ENCODE measurements around the gene CDC37. TPM values are rescaled to one million over a fixed set of nuclear protein-coding genes. Genes with fewer than 3 reads are reported as not detected.

CDC37 gene
- total and polyA plus RNA-seq, 5 donors from 2014 or later: 53.4 to 229 (median 64.6) TPM

DNA sequence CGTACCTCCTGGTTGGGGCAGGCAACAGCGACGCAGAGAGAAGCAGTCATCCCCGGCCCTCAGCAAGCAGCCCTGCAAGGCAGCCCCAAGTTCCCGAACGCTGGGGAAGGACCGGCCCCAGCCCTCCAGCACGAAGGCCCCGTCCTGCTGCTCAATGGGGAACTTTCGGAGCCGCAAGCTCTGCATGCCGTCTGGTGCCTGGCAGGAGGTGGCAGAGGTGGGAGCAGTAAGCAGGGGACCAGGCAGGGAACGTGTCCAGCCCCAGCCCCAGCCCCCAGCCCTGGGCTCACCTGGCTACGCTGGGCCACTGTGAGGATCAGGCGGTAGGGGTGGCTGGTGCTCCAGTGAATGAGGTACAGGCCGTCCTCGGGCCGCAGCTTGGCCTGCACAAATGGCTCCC, 41.1 kb downstream of the CDC37 start:
- no peak overlapping the region for H3K4me3 ChIP-seq (ENCODE audit: low read depth, low read length)
- no peak for ATAC-seq (ENCODE audit: low read depth in 2 of 2)
- H3K9me3 ChIP-seq (ENCODE audit: control insufficient read depth in 2 of 2, low read length in 2 of 2): no peaks in the 10 kb centered on the region
- H3K27ac ChIP-seq (ENCODE audit: insufficient read depth, low read length, poor library complexity, severe bottlenecking): no peak overlapping the region
- Mint-ChIP-seq H3K9me3 (no peaks in the 10 kb centered on the region), H3K27me3 (no peaks in the 10 kb centered on the region), H3K36me3 (peaks cover 19% of the 10 kb centered on the region), H3K27ac (no peak overlapping the region), H3K4me3 (no peak overlapping the region), H3K4me1 (no peaks in the 10 kb centered on the region)
- no peaks in the 10 kb centered on the region for H3K4me1 ChIP-seq (ENCODE audit: control insufficient read depth, insufficient read depth, low read length, poor library complexity, severe bottlenecking)
- H3K27me3 ChIP-seq (ENCODE audit: control insufficient read depth, insufficient read depth, low read length): no peaks in the 10 kb centered on the region
- H3K36me3 ChIP-seq (ENCODE audit: control insufficient read depth, insufficient read depth, low read length): peaks cover 71% of the 10 kb centered on the region
- no peak for DNase-seq

DNA sequence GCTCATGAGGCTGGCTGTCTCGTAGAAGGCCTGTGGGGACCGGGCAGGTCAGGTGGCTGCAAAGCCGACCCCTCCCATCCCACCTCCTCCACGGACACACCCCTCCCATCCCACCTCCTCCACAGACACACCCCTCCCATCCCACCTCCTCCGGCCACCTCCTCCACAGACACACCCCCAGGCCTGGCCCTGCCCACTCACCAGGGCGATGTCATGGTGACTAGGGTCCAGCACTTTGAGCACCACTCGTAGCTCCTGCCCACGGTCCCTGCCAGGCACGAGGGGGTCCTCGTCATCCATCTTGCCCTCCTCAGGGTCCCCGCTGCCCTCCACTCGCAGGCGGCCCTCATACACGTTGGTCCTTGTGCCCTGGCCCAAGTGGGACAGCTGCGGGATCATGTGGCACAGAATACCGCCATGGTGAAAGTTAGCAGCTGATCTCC, 41.8 kb downstream of the CDC37 start:
- Mint-ChIP-seq H3K4me3 (no peak overlapping the region), H3K9me3 (no peaks in the 10 kb centered on the region), H3K27me3 (no peaks in the 10 kb centered on the region), H3K27ac (no peak overlapping the region), H3K4me1 (no peaks in the 10 kb centered on the region), H3K36me3 (peaks cover 19% of the 10 kb centered on the region)
- no peak overlapping the region for H3K27ac ChIP-seq (ENCODE audit: insufficient read depth, low read length, poor library complexity, severe bottlenecking)
- DNase-seq (no peak), ATAC-seq (ENCODE audit: low read depth in 2 of 2) (no peak)
- no peak overlapping the region for H3K4me3 ChIP-seq (ENCODE audit: low read depth, low read length)
- no peaks in the 10 kb centered on the region for H3K9me3 ChIP-seq (ENCODE audit: control insufficient read depth in 2 of 2, low read length in 2 of 2)
- H3K27me3 ChIP-seq (ENCODE audit: control insufficient read depth, insufficient read depth, low read length): no peaks in the 10 kb centered on the region
- peaks cover 70% of the 10 kb centered on the region for H3K36me3 ChIP-seq (ENCODE audit: control insufficient read depth, insufficient read depth, low read length)
- no peaks in the 10 kb centered on the region for H3K4me1 ChIP-seq (ENCODE audit: control insufficient read depth, insufficient read depth, low read length, poor library complexity, severe bottlenecking)

DNA sequence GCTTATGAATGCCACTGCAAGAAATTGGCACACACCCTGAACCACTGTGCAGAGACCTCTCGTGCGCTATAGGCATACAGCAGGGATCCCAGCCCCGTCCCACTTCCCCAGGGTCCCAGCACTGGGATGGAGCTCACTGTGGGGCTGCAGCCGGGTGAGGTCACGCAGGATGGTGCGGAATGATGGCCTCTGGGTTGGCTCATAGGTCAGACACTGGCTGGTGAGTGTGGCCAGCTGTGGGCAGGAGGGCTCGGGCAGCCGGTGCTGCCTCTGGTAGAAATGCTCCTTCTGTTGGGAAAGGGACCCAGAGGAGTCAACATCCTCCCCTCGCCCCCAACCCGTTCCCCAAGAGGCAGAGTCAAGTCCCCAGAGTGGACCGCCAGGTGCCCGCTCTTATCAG, 46.9 kb downstream of the CDC37 start:
- H3K4me3 ChIP-seq (ENCODE audit: low read depth, low read length): no peak overlapping the region
- H3K27me3 Mint-ChIP-seq: no peaks in the 10 kb centered on the region
- peaks cover 15% of the 10 kb centered on the region for H3K36me3 Mint-ChIP-seq
- no peaks in the 10 kb centered on the region for H3K9me3 ChIP-seq (ENCODE audit: control insufficient read depth in 2 of 2, low read length in 2 of 2)
- H3K36me3 ChIP-seq (ENCODE audit: control insufficient read depth, insufficient read depth, low read length): peaks cover 62% of the 10 kb centered on the region
- no peak for ATAC-seq (ENCODE audit: low read depth in 2 of 2)
- H3K4me1 Mint-ChIP-seq: no peaks in the 10 kb centered on the region
- H3K27ac ChIP-seq (ENCODE audit: insufficient read depth, low read length, poor library complexity, severe bottlenecking): no peak overlapping the region
- H3K27me3 ChIP-seq (ENCODE audit: control insufficient read depth, insufficient read depth, low read length): no peaks in the 10 kb centered on the region
- H3K4me1 ChIP-seq (ENCODE audit: control insufficient read depth, insufficient read depth, low read length, poor library complexity, severe bottlenecking): no peaks in the 10 kb centered on the region
- no peak overlapping the region for H3K4me3 Mint-ChIP-seq
- H3K9me3 Mint-ChIP-seq: no peaks in the 10 kb centered on the region
- no peak for DNase-seq
- no peak overlapping the region for H3K27ac Mint-ChIP-seq

DNA sequence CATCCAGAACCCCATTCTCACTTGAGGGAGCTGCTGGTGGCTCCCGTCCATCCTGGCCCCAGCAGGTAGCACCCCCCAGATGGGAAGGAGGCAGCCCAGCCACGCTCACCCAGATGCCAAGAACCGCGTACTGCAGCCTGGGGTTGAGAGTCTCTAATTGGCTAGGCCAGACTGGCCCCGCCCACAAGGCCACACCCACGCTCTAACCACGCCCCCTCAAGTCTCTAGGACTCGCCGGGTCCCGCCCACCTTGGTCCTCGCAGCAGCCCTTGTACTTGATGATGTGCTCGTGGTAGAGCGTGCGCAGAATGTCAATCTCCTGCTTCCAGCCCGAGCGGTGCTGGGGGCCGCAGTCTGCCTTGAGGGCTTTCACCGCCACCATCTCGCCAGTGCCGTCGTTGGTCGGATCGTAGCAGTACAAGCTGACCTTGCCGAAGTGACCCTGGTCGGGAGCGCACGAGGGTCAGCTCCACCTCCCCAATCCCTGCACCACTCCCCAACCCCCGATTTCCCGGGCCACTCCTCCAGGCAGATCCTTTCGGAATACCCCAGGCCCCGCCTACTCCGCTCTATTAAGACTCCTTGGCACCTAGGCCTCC, 49.5 kb downstream of the CDC37 start:
- no peaks in the 10 kb centered on the region for H3K27me3 Mint-ChIP-seq
- Histone ChIP-seq H3K27ac (ENCODE audit: insufficient read depth, low read length, poor library complexity, severe bottlenecking) (no peak overlapping the region), H3K4me1 (ENCODE audit: control insufficient read depth, insufficient read depth, low read length, poor library complexity, severe bottlenecking) (no peaks in the 10 kb centered on the region), H3K9me3 (ENCODE audit: control insufficient read depth in 2 of 2, low read length in 2 of 2) (no peaks in the 10 kb centered on the region), H3K4me3 (ENCODE audit: low read depth, low read length) (no peak overlapping the region), H3K36me3 (ENCODE audit: control insufficient read depth, insufficient read depth, low read length) (peaks cover 54% of the 10 kb centered on the region), H3K27me3 (ENCODE audit: control insufficient read depth, insufficient read depth, low read length) (no peaks in the 10 kb centered on the region)
- H3K4me1 Mint-ChIP-seq: no peaks in the 10 kb centered on the region
- peak in 1 of 2 donors; percentile 37 for ATAC-seq (ENCODE audit: low read depth in 2 of 2)
- peak in 2 of 3 donors; percentile 15 to 44 for DNase-seq
- H3K27ac Mint-ChIP-seq: no peak overlapping the region
- H3K36me3 Mint-ChIP-seq: peaks cover 11% of the 10 kb centered on the region
- H3K4me3 Mint-ChIP-seq: no peak overlapping the region
- no peaks in the 10 kb centered on the region for H3K9me3 Mint-ChIP-seq

DNA sequence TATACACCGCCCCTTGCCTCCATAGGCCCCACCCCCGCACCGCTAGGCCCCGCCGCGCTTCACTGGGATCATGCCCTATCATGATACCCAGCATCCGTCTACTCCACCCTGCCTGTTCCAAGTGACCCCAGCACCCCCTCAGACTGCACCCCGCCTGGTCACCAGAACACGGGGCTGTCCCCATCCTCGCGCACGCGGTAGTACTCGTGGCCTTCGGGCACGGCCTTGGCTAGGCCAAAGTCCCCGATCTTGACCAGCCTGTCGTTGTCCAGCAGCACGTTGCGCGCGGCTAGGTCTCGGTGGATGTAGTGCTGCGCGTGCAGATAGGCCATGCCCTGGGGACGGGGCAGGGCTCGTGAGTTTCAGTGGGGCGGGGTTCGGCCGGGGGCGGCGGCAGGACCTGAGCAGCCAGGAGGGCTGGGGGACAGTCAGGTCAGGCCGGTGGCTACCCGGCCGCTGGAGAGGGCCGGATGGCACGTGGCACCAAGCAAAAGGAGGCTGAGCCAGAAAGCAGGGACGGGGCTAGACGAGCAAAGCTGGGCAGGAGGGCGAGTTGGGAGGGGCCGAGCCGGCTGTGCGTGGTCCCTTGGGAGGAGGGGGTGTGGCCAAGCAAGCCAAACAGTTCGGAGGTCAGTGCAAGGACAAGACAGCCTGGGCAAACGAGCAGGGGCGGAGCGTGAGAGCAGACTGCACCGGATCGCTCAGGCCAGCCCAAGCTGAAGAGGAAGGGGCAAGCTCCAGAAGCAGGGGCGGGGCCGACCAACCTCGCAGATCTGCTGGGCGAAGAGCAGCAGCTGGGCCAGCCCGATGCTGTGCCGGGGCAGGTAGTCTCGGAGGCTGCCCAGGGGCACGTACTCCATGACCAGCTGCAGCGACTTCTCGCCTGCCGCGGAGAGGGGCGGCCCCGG, 50.3 kb downstream of the CDC37 start:
- Histone ChIP-seq H3K27me3 (ENCODE audit: control insufficient read depth, insufficient read depth, low read length) (no peaks in the 10 kb centered on the region), H3K27ac (ENCODE audit: insufficient read depth, low read length, poor library complexity, severe bottlenecking) (no peak overlapping the region), H3K36me3 (ENCODE audit: control insufficient read depth, insufficient read depth, low read length) (peaks cover 52% of the 10 kb centered on the region), H3K9me3 (ENCODE audit: control insufficient read depth in 2 of 2, low read length in 2 of 2) (no peaks in the 10 kb centered on the region), H3K4me3 (ENCODE audit: low read depth, low read length) (no peak overlapping the region), H3K4me1 (ENCODE audit: control insufficient read depth, insufficient read depth, low read length, poor library complexity, severe bottlenecking) (no peaks in the 10 kb centered on the region)
- DNase-seq (no peak), ATAC-seq (ENCODE audit: low read depth in 2 of 2) (no peak)
- Mint-ChIP-seq H3K27me3 (no peaks in the 10 kb centered on the region), H3K4me3 (no peak overlapping the region), H3K4me1 (no peaks in the 10 kb centered on the region), H3K27ac (no peak overlapping the region), H3K36me3 (peaks cover 11% of the 10 kb centered on the region), H3K9me3 (no peaks in the 10 kb centered on the region)

DNA sequence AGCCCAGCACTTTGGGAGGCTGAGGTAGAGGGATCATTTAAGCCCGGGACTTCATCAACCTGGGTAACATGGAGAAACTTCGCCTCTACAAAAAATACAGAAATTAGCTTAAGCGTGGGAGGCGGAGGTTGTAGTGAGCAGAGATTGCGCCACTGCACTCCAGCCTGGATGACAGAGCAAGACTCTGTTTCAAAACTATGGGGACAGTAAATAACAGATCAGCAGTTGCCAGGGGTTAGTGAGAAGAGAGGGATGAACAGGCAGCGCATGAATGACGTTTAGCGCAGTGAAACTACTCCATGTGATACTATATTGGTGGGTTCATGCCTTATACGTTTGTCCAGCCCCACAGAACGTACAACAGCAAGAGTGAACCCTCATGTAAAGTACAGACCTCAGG, 56.8 kb downstream of the CDC37 start:
- no peaks in the 10 kb centered on the region for H3K27me3 Mint-ChIP-seq
- Histone ChIP-seq H3K9me3 (ENCODE audit: control insufficient read depth in 2 of 2, low read length in 2 of 2) (no peaks in the 10 kb centered on the region), H3K27me3 (ENCODE audit: control insufficient read depth, insufficient read depth, low read length) (no peaks in the 10 kb centered on the region), H3K4me3 (ENCODE audit: low read depth, low read length) (no peak overlapping the region), H3K4me1 (ENCODE audit: control insufficient read depth, insufficient read depth, low read length, poor library complexity, severe bottlenecking) (no peaks in the 10 kb centered on the region), H3K36me3 (ENCODE audit: control insufficient read depth, insufficient read depth, low read length) (peaks cover 5% of the 10 kb centered on the region), H3K27ac (ENCODE audit: insufficient read depth, low read length, poor library complexity, severe bottlenecking) (no peak overlapping the region)
- H3K4me3 Mint-ChIP-seq: no peak overlapping the region
- H3K4me1 Mint-ChIP-seq: no peaks in the 10 kb centered on the region
- DNase-seq: no peak
- H3K9me3 Mint-ChIP-seq: no peaks in the 10 kb centered on the region
- H3K36me3 Mint-ChIP-seq: peaks cover 2% of the 10 kb centered on the region
- H3K27ac Mint-ChIP-seq: peak overlapping the region in 1 of 3 donors; percentile 65
- no peak for ATAC-seq (ENCODE audit: low read depth in 2 of 2)

DNA sequence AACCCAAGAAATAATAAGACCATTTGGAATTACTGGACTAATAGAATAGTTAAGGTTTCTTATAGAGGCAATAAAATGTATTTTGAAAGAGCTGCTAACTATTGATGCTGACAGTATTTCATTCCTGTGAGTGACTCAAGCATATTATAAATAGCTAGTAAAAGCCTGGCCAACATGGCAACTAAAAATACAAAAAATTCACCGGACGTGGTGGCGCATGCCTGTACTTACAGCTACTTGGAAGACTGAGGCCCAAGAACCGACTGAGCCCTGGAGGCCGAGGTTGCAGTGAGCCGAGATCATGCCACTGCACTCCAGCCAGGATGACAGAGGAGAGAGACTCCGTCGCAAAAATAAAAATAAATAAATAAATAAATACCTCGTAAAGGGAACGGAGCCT, 58.6 kb downstream of the CDC37 start:
- H3K9me3 ChIP-seq (ENCODE audit: control insufficient read depth in 2 of 2, low read length in 2 of 2): no peaks in the 10 kb centered on the region
- H3K36me3 ChIP-seq (ENCODE audit: control insufficient read depth, insufficient read depth, low read length): no peaks in the 10 kb centered on the region
- H3K27ac ChIP-seq (ENCODE audit: insufficient read depth, low read length, poor library complexity, severe bottlenecking): no peak overlapping the region
- DNase-seq (no peak), ATAC-seq (ENCODE audit: low read depth in 2 of 2) (no peak)
- no peaks in the 10 kb centered on the region for H3K27me3 Mint-ChIP-seq
- H3K4me3 Mint-ChIP-seq: no peak overlapping the region
- peaks cover 0 to 9% (median 4%) of the 10 kb centered on the region in 4 donors for H3K4me1 Mint-ChIP-seq
- no peaks in the 10 kb centered on the region for H3K36me3 Mint-ChIP-seq
- H3K27me3 ChIP-seq (ENCODE audit: control insufficient read depth, insufficient read depth, low read length): no peaks in the 10 kb centered on the region
- no peak overlapping the region for H3K27ac Mint-ChIP-seq
- peaks cover 6% of the 10 kb centered on the region for H3K4me1 ChIP-seq (ENCODE audit: control insufficient read depth, insufficient read depth, low read length, poor library complexity, severe bottlenecking)
- no peaks in the 10 kb centered on the region for H3K9me3 Mint-ChIP-seq
- H3K4me3 ChIP-seq (ENCODE audit: low read depth, low read length): no peak overlapping the region

Measured in CD4-positive, CD25-positive, alpha-beta regulatory T cell (primary cell).